CD4-positive, alpha-beta T cell treated with Interleukin-12 subunit alpha and Interleukin-12 subunit beta, for 1 hour (primary cell): ENCODE results near the gene IQCK.

Experiments used
- DNase-seq: peaks from one replicate; pipeline ENCODE4 v3.0.0-alpha.2; 2020

IQCK gene

DNA sequence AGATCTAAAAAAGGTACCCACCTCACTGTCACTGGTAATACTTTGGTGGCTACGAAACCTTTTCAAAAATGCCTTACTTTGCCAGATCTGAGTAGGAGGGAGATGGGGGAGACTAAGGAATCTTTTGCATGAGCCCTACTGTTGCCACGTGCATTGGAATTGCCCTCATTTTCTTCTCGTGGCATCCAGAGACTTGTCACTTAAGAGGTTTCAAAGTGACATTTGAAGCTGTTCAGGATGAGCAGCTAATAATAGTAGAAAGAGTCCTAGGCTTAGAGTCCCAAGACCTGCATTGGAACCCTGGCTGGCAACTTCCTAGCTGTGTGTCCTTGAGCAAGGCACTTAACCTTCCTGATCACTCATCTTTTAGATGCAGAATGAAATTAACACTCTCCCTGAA is 123.1 kb downstream of the IQCK start:
- DNase-seq = no peak

DNA sequence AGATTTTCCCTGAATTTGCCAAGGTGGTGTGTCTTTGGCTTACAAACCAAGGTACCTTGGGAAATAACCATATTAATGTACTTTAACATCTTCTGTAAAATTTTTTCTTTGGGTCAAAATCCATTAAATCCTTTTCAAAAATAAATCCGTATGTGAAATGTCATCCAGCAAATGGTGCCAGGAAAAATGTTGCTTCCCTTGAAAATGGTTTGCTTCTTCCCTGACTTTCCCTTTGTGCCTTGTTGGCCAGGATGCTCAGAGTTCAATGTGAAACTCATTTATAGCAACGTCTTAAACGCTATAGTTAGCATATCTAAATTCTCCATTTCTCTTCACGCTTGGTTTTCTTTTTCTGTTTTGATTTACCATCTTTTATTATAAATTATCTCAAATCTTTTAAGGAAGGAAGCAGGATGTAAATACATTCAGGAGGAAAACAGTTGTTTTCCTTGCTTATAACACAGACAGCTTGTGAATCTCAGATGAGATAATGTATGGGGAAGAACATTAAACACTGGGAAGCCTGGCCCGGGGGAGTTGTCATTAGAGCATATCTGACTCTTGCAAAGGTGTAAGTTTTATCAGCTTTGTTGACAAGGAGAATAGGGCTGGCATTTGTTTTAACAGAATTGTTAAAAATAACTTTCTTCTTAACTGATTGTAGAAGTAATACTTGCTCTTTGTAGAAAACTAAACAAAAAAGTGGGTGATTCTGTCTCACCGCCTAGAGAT is 124.5 kb downstream of the IQCK start:
- no peak for DNase-seq

DNA sequence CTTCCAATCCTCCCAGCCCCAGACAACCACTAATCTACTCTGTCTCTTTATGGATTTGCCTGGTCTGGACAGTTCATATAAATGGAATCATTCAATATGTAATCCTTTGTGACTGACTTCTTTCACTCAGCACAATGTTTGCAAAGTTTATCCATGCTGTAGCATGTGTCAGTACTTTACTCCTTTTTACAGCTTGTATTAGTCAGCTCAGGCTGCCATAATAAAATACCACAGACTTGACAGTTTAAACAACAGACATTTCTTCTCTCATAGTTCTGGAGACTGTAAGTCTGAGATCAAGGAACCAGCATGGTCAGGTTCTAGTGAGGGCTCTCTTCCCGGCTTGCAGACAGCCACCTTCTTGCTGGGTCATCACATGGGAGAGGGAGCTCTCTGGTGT is 125.3 kb downstream of the IQCK start:
- no peak for DNase-seq

DNA sequence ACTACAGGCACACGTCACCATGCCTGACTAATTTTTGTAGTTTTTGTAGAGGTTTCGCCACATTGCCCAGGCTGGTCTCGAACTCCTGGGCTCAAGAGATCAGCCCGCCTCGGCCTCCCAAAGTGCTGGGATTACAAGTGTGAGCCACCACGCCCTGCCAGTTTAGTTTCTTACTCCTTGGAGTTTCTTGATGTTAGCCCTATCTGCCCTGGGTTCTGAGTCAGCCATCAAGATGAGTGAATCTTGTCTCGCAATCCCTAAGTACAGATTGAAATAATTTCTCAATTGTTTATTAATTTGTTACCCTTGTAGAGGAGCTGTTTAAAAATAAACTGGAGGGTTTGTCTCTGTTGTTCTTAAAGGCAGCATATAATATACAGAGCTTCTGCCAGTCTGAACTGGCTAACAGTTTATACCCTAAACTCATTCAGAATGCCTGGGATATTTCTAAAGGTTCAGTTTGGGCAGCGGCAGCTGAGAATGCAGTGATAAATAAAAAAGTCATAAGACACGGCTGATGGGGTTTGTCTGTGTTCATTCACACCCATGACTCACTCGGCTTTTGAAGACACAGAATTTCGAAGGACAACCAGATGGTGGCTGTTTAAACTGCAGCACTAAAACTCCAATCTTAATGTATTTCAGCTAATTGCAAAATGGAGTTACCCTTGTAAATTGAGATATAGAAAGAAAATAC is 127.0 kb downstream of the IQCK start:
- DNase-seq = no peak

DNA sequence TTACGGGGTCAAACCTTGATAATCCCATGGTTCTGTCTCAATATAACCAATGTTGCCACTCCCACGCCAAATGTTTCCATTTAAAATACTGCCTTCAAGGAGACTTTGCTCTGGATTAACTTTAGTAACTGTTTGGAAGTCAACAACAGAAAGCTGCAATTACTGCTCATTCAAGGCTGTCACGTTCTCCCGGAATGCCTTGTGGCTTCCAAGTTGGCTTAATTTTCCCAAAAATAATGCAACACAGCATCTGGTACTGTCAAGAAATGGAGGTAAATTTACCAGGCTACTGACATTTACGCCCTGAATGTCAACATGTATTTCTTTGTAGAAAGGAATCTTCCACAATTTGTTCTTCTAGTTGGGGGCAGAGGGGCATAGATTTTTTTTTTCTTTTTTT is 128.4 kb downstream of the IQCK start:
- DNase-seq = no peak

DNA sequence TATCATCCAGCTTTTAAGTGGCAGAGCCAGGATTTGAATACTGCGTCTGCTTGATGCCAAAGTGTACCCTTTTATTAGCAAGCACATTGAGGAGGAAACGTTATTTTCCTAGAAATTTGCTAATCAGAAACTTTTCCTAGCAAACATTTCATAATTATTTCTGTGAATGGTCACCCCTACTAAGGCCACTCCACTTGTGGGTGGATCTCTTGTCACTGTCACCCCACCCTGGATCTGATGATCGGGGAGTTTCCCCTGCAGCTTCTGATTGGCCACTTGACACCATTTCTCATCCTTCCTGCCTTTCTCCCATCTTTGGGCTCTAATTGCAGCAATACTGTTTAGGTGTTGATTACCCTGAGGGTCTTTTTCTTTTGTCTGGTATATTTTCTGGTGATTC is 130.7 kb downstream of the IQCK start:
- DNase-seq = no peak

DNA sequence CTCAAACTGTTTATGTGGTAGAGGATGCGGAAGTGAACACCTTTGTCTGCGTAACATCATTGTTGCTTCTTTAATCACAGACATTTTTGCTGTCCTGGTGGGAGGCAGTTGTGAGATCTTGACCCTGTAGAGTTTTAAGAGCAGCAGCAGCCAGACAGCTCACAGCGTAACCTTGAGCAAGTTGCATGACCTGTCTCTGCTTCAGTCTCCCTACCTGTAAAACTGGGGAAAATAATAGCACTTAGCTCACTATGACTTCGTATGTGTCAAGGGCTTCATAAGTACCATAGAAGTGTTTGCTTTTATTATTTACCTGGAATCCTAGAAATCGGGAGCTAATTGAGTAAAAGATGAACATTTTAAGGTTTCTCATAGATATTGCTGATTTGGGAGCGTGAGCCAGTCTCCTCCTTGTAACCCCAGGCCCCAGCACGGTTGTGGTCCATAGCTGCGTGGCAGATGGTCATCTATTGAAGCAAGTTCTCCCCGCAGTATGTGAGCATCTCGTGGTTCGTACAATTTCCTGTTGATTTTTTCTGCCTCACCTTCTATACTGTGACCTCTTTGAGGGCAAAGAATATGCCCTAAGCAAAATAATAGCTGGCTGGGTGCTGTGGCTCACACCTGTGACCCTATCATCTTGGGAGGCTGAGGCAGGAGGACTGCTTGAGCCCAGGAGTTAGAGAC is 132.2 kb downstream of the IQCK start:
- no peak for DNase-seq

DNA sequence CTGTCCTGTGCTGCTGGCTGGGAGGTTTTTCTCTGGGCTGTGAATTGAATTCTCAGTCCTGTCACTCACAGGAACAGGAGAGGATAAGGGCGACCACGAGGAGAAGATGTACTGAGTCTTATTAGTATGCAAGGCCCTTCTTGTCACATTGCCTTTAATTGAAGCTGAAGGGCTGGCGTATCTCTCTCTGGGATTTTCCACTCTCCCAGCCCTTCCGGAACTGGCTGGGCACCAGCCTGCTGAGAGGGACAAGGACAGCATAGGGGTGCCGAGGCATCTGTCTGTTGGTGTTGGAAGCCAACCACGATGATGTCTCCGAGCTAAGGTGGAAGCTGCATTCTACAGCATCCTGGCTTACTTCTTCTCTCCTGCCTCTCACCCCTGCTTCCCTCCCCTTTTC is 133.4 kb downstream of the IQCK start:
- DNase-seq = no peak

DNA sequence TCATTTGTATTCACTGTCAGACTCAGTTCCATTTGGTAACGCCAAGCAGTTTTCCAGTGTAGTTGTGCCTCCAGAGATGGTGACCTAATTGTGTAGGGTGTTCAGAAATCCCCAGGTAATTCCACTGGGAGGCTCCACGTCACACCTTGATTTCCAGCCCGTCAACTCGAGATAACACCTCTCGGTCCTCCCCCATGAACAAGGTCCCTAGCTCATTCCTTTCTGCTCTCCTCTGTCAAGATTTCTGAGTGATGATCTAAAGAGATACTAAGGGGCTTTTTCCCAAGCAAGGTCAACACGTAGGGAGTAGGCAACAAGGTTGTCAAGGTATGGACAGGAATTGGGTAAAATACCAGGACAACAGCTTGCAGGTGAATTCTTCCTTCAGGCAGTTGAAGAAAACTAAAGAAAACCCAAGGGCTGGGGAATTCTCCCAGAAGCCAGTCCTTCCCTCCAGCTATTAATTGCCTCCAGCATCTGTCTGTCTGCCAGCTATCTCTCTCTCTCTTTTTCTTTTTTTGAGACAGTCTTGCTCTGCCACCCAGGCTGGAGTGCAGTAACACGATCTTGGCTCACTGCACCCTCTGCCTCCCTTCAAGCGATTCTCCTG is 135.2 kb downstream of the IQCK start:
- no peak for DNase-seq

DNA sequence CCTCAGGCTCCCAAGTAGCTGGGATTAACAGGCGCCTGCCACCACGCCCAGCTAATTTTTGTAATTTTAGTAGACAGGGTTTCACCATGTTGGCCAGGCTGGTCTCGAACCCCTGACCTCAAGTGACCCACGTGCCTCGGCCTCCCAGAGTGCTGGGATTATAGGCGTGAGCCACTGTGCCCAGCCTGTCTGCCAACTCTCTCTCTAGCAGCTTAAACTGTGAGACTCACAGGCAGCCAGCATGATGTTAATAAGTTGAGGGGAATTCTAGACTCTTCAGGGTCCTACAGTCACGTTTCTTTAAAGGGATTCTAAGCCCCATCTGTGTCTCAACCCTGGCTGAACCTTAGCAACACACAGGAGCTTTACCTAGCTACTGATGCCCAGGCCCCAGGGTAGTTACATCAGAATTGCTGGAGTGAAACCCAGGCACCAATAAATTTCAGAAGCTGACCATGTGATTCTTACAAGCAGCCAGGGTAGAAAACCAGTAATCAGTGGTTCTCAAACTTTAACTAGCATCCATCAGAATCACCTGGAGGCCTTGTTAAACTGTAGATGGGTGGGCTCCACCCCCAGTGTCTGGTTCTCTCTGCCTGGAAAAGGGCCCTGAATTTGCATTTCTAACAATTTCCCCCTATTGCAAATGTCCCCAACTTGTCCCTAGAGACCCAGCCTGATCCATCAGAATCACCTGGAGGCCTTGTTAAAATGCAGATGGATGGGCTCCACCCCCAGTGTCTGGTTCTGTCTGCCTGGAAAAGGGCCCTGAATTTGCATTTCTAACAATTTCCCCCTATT is 135.9 kb downstream of the IQCK start:
- DNase-seq = no peak

DNA sequence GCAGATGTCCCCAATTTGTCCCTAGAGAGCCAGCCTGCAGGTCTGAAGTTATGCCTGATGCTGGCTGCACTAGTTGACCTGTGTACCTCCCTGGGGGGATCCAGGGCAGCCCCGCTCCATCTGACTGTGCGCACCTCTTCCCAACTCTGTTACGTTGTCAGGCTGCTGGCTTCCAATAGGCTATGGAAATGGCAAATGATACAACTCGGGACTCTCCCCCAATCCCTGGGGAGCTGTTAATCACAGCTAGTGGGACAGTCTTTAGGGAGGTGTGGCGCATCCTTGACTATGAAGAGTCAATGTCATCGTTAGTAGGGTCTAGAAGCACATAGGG is 136.4 kb downstream of the IQCK start:
- DNase-seq = no peak

DNA sequence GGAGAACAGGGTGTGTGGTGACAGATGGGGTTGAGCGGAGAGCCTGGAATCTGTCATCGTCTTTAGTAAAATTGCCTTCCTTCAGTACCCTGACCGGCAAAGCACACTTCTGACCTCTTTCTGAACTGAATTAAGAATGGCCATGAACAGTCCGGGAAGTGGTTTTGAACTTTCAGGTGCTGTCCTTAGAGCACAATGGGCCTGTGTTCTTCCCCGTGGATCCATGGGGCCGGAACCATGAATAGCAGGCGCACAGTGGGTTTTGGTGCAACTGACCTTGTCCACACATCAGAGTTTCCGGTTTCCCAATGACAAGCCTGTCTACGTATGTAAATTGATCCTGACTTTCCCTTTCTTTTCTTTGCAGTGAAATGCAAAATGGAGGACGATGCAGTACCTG is 138.0 kb downstream of the IQCK start:
- DNase-seq = no peak

DNA sequence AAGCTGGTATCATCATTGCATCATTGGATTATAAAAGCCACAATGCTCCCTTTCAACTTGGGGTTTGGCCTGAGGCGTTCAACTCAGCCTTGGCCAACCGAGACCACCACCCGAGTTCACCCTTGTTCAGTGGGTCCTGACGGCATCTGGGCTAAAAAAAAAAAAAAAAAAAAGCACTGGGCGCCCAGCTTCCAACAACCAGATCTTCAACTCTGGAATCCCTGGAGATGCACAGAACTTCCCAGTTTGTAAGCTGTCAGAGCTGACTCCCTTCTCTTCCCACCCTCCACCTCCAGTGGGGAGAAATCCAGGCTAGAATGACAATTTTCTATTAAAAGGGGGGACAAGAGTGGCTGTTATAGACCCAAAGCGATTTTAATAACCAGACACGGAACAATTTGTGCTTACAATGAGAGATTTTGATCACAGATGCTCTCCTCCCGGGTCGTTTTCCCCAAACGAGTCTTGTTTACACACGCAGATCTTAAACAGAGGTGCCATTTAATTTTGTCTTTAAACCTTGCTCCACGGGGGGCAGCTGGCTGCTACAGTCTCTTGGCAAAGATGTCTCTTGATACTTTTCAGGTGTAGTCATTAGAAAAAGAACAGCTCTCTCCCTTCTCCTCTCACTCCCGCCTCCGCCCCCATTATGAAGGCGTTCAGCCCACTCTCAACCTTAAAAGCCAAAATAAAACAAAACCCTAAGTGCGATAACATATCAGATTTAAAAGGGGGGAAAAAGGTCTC is 139.7 kb downstream of the IQCK start:
- no peak for DNase-seq

DNA sequence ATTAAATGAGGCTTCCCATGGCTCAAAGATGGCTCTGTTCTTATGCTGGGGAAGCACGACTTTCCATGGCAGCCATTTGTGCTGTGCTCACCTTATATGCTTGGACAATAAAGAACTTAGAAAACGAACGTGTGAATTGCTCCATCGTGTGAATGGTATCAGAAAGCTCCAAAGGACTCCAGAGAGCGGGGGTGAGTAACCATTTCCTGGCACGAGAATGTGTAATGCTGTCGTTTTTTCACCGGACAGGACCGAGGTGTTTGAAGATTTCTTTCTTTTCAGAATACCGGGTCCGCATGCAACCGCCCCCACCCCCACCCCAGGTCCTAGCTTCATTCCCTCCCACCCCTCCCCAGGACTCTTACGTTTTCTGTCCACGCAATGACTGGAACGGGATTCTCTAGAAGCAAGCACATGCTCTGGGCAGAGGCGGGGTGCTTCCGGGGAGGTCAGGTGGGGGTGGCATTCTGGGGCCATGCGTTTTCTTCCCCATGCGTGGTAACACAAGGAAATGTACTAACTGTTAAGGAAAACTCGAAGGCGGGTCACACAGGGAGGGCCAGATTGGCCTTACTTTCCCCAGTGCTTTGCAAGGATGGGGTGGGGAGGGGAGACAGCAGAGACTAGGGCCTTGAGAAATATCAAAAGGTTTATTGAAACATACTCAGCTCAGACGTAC is 140.4 kb downstream of the IQCK start:
- no peak for DNase-seq

DNA sequence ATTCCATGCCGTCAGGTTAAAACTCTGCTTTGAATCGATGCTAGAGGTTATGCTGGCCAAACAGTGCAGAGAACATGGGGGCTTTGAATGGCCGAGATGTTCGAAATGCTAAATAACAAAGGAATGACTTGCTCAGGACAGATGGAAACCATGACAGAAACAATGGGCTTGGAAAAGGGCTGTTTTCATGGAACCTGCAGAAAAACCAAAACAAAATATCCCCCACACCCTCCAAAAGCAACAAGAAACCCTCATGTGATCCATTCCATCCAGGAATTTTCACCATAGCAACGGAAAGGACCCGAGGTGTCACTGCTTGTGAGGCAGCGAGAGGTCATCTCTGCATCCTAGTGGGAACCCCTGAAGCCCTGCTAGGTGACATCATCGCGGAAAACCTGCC is 141.1 kb downstream of the IQCK start:
- DNase-seq = no peak

DNA sequence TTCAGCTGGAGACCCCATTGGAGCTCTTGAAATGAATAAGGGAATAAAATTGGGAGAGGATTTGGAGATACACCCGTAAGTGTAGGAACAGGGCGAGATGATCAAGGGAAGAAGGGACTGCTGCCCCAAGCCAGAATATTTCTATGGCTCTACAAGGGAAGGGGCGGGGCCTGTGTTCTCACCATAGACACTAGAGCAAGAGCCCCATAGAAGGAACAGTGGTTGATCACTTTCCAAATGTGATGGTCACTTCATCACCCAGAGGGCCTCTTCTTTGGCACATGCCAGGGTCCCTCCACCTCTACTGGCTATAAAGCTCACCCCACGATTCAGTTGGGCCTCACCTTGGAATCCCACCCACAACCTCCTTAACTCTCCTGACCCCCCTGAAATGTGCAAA is 141.5 kb downstream of the IQCK start:
- DNase-seq = no peak

DNA sequence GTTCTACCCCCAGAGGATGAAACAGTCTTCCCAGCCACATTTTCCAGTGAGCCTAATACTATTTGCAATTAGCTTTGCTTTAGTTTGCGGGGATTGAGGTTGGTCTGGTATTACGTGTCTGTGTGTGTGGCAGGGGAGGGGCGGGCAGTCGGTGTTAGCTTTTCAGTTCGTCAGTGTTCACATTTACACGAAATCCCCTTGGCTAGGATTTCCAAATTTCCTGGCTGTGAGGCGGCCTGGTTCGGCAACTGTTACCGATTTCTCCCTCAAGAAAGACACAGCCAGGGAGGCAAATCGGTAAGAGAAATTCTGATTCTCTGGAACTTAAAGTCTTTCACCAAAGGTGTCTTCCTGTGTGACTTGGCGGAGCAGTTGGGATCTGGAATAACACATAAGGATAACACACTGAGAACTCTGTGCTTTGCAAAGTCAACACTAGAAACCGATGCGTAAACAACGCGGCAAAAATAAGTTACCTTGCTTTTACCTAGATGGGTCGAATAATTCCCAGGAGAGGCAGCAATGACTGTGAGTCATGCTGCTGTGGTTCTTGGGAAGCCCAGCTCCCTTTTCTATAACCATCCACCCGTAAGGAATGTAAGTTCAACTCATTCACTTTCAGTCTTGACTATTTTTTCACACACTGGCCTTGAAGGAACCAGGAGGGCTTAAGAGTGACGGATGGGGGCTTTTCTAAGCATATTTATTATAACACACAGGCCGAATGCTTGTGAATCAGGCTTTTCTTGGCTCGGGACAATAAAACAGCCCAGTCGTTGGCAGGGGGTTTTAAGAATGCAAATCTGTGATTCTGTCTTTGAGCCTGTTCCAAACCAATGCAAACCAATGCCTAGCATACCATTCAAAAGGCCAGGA is 142.3 kb downstream of the IQCK start:
- DNase-seq = no peak

DNA sequence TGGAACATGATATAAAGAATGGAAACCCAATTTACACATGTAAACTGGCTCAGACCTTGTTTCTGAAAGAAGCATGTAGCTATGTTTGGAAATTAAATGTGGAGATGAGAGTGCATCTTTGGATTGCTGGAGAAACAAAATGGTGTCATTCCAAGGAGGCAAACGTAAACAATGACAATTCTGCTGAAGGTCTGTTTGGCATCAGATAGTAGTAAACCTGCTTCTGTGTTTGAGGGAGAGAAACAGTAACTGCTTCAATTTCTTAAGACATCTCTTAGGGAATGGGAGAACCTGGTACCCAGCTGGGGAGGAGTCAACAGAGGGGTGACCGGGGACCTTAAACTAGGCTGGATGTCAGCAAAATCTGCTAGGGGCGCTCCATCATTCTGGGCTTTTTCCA is 143.1 kb downstream of the IQCK start:
- no peak for DNase-seq

DNA sequence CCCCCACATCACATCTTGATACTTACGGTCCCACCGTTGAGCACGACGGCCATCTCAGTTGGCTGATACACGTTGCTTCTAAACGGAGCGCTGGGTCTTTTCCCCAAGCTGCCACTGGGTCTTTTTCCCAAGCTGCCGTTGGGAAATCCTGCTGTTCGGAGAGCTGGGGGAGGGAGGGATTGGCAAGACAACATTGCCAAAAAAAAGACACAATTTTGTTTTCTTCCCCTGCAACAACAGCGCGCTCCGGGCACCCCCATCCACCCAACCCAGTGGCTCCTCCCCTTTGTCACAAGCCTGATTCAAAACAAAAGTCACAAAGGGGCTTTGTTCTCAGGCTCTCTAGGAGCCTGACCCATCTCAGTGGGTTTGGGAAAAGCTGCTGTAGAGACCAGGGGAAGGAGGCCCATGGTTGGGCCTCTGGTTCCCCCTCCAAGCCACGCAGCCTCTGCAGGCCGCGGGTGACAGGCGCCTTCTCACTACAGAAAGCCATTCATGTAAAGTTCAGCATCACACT is 143.8 kb downstream of the IQCK start:
- DNase-seq = no peak

DNA sequence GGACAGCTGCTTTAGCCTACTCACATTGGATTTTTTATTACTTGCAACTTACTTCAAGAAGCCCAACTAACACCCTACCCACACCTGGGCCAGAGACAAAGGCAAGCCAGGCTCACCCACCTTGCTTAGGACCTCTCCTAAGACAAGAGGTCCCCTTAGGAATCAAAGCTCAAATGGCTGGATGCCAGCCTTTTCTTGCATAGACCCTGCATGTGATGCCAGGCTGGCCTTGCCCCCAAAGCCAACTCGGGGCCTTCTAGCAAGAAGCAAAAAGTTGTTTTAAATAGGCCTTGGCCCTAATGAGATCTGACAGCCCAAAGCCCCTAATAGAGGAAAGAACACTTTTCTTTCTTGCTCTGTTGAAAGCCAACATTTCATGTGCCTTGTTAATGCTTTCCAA is 145.9 kb downstream of the IQCK start:
- DNase-seq = no peak

DNA sequence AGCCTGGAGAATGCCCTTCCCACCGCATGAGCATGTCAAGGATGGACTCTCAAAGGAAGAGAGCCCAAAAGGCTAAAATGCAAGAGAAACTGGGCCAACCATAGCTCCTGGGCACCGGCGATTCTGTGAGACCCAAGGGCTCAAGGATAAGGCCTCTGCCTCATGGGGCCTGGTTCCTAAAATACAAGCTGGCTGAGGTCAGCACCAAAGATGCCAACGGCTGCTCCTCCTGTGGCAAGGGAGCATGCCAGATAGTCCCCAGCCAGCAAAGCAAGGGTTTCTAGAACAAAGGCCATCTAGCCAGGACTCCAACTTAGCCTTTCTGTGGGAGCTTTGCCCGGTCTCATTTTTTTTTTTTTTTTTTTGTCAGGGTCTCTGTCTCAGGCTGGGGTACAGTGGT is 146.5 kb downstream of the IQCK start:
- DNase-seq = no peak
